ENCODE results near the gene MFAP3L.

MFAP3L gene

DNA sequence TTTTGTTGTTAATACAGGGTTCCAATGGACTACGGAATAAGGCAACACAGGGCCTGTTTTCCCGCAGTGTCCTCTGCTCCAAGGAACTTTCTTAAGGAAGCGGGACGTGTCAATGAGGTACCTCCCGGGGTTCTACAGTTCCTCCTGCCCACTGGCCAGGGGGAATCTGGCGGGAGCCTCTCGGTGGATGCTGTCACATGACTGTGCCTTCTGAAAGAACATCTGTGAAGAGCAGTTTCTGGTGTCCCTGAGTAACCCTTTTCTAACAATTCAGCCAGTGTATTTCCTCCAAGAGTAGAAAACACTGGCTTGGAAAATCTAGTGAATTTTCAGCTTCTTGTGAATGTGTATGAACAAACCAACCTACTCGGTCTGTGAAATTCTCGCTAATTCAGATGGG is 32.7 kb downstream of the MFAP3L start:
- Histone ChIP-seq H3K36me3 (ENCODE audit: control insufficient read depth in 2 of 2, insufficient read depth in 1 of 2, low read length in 2 of 2) (no peaks in the 10 kb centered on the region), H3K9me3 (ENCODE audit: control insufficient read depth, insufficient read depth, low read depth, low read length) (no peaks in the 10 kb centered on the region), H3K4me1 (ENCODE audit: control insufficient read depth, insufficient read depth, low read length) (no peaks in the 10 kb centered on the region), H3K27ac (ENCODE audit: extremely low read depth, low read depth, low read length) (no peak overlapping the region), H3K4me3 (ENCODE audit: low read depth, low read length) (no peak overlapping the region)
- ChIA-PET CTCF (interaction anchor here (0.5 kb wide), 1 partner anchor 153 kb away, joined by 3 read pairs; no protein-coding TSS in a partner anchor), POLR2A (no interaction called here)
- TF ChIP-seq ZNF19 (tag by site-specific recombination; IDR thresholded peaks at IDR 0.05; ENCODE audit: low read depth) (no peak), ZNF768 (tag by site-specific recombination; IDR thresholded peaks at IDR 0.05) (no peak), ZNF837 (tag by site-specific recombination; IDR thresholded peaks at IDR 0.05) (no peak), ZNF785 (tag by site-specific recombination; IDR thresholded peaks at IDR 0.05) (no peak), PRDM4 (tag by site-specific recombination; IDR thresholded peaks at IDR 0.05) (no peak), GFI1B (tag by site-specific recombination; IDR thresholded peaks at IDR 0.05) (no peak), ZFP69B (tag by site-specific recombination; IDR thresholded peaks at IDR 0.05) (no peak), ZNF324 (tag by site-specific recombination; IDR thresholded peaks at IDR 0.05) (no peak), SP3 (tag by site-specific recombination; IDR thresholded peaks at IDR 0.05) (no peak), ZNF223 (tag by site-specific recombination; IDR thresholded peaks at IDR 0.05) (no peak), ZNF623 (tag by site-specific recombination; IDR thresholded peaks at IDR 0.05) (no peak), ZNF239 (tag by site-specific recombination; IDR thresholded peaks at IDR 0.05) (no peak), ZFP37 (tag by site-specific recombination; IDR thresholded peaks at IDR 0.05) (no peak), OSR2 (tag by site-specific recombination; IDR thresholded peaks at IDR 0.05) (no peak), ZNF830 (tag by site-specific recombination; IDR thresholded peaks at IDR 0.05; ENCODE audit: low read depth) (no peak), FEZF1 (tag by site-specific recombination; IDR thresholded peaks at IDR 0.05) (no peak)
- TF ChIP-seq, protein P1, sequence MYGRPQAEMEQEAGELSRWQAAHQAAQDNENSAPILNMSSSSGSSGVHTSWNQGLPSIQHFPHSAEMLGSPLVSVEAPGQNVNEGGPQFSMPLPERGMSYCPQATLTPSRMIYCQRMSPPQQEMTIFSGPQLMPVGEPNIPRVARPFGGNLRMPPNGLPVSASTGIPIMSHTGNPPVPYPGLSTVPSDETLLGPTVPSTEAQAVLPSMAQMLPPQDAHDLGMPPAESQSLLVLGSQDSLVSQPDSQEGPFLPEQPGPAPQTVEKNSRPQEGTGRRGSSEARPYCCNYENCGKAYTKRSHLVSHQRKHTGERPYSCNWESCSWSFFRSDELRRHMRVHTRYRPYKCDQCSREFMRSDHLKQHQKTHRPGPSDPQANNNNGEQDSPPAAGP (tag by site-specific recombination; IDR thresholded peaks at IDR 0.05), result no peak

DNA sequence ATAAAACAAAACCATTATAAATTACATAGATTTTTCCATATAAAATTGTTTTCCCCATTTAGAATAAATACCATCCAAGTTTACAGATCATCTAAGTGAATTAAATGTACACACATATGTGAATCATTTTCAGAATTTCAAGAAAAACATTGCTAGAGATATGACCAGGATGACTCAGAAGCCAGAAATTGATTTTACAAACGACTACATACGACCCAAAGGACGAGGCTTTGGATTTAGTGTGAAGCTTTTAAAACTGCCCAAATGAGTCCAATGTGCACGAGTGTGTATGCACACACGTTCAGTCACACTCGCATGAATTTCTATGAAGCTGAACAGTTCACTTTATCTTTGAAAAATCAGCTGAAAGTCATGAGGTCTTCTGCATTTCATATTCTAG is 37.9 kb downstream of the MFAP3L start:
- Histone ChIP-seq H3K9me3 (ENCODE audit: control insufficient read depth, insufficient read depth, low read depth, low read length) (no peaks in the 10 kb centered on the region), H3K4me1 (ENCODE audit: control insufficient read depth, insufficient read depth, low read length) (no peaks in the 10 kb centered on the region), H3K4me3 (ENCODE audit: low read depth, low read length) (no peak overlapping the region), H3K27ac (ENCODE audit: extremely low read depth, low read depth, low read length) (no peak overlapping the region), H3K36me3 (ENCODE audit: control insufficient read depth in 2 of 2, insufficient read depth in 1 of 2, low read length in 2 of 2) (no peaks in the 10 kb centered on the region)
- CTCF ChIA-PET, result interaction anchor here (0.6 to 0.7 kb wide), 2 partner anchors 22 to 177 kb away, joined by 3 to 4 read pairs; no protein-coding TSS in a partner anchor
- POLR2A ChIA-PET, result no interaction called here
- TF ChIP-seq HOXA7 (CRISPR knock-in tag; IDR thresholded peaks at IDR 0.05; ENCODE audit: borderline replicate concordance) (no peak), ZNF184 (tag by site-specific recombination; IDR thresholded peaks at IDR 0.05) (no peak), ZNF37A (tag by site-specific recombination; IDR thresholded peaks at IDR 0.05) (no peak), GLI2 (tag by site-specific recombination; IDR thresholded peaks at IDR 0.05; ENCODE audit: borderline replicate concordance, low read depth) (no peak), ZNF596 (tag by site-specific recombination; IDR thresholded peaks at IDR 0.05) (no peak), ZNF776 (tag by site-specific recombination; IDR thresholded peaks at IDR 0.05; ENCODE audit: borderline replicate concordance) (no peak), ZNF645 (tag by site-specific recombination; IDR thresholded peaks at IDR 0.05) (no peak), MZF1 (tag by site-specific recombination; IDR thresholded peaks at IDR 0.05; ENCODE audit: borderline replicate concordance) (no peak), ZNF510 (tag by site-specific recombination; IDR thresholded peaks at IDR 0.05; ENCODE audit: insufficient replicate concordance) (no peak), ZBTB8A (tag by site-specific recombination; IDR thresholded peaks at IDR 0.05) (no peak), MYNN (tag by site-specific recombination; IDR thresholded peaks at IDR 0.05; ENCODE audit: borderline replicate concordance) (no peak), ZNF624 (tag by site-specific recombination; IDR thresholded peaks at IDR 0.05) (no peak), ZNF133 (tag by site-specific recombination; IDR thresholded peaks at IDR 0.05) (no peak), TCF7L2 (IDR thresholded peaks at IDR 0.05; ENCODE audit: borderline replicate concordance, low read depth, low read length) (no peak), ZNF488 (tag by site-specific recombination; IDR thresholded peaks at IDR 0.05) (no peak)
- TF ChIP-seq, protein P2, sequence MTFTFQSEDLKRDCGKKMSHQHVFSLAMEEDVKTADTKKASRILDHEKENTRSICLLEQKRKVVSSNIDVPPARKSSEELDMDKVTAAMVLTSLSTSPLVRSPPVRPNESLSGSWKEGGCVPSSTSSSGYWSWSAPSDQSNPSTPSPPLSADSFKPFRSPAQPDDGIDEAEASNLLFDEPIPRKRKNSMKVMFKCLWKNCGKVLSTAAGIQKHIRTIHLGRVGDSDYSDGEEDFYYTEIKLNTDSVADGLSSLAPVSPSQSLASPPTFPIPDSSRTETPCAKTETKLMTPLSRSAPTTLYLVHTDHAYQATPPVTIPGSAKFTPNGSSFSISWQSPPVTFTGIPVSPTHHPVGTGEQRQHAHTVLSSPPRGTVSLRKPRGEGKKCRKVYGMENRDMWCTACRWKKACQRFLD (tag by site-specific recombination; IDR thresholded peaks at IDR 0.05), result no peak

All from HEK293 (cell line).